HUES48 (cell line): ENCODE measurements around the gene ACTR2.

ENCODE experiments used
- H3K27ac ChIP-seq: one replicate; pipeline ENCODE4 v1.7.0; 2013; ENCODE audit warnings: low read depth, low read length, inconsistent platforms
- H3K27me3 ChIP-seq: 2 replicates; pipeline ENCODE4 v1.6.1; 2013; ENCODE audit warnings: mild to moderate bottlenecking, low read length; ENCODE audit not compliant: control insufficient read depth, insufficient read depth
- H3K36me3 ChIP-seq: 2 replicates; pipeline ENCODE4 v1.6.1; 2013; ENCODE audit warnings: low read length; ENCODE audit not compliant: control insufficient read depth, insufficient read depth
- H3K4me1 ChIP-seq: 2 replicates; pipeline ENCODE4 v1.6.1; 2013; ENCODE audit warnings: mild to moderate bottlenecking, low read length; ENCODE audit not compliant: control insufficient read depth, insufficient read depth
- H3K4me3 ChIP-seq: 2 replicates; pipeline ENCODE4 v1.5.1; 2013; ENCODE audit warnings: mild to moderate bottlenecking, low read depth, low read length
- H3K9ac ChIP-seq: 2 replicates; pipeline ENCODE4 v1.6.1; 2013; ENCODE audit warnings: mild to moderate bottlenecking, low read depth, low read length, moderate library complexity
- H3K9me3 ChIP-seq: 2 replicates; pipeline ENCODE4 v1.6.1; 2013; ENCODE audit warnings: low read length; ENCODE audit not compliant: control insufficient read depth, insufficient read depth

ACTR2 gene

DNA sequence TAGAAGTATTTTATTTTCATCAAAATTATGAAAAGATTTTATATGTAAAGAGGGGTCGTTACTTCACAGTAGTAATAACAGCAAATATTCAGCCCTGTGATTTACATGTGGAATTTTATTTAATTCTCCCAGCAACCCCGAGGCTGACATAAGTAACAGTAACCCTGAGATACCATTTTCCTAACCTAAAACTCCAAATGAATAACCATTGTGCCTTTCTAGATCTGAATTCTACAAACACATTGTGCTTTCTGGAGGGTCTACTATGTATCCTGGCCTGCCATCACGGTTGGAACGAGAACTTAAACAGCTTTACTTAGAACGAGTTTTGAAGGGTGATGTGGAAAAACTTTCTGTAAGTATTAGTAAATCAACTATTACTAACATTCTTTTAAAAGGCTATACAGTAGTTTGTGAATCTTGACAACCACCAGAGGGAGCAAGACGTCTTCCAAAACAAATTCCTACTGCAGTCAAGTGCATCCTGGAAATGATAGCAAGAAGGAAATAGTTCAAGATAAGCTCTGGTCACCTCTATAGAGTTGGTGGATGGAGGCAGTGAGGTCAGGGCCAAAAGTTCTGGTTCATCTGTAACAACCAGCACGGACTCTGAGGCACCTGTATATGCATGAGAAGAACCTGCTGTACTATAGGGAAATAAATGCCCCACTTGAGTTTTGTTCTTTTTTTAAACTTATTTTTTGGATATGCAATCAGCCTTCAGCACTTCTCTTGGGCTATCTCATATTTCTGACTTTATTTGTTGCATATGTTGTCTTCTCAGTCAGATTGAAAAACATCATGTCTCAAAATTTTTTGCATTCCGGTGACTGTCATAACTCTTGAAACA lies 37.4 kb downstream of the ACTR2 start:
- no peak overlapping the region for H3K4me3 ChIP-seq
- H3K9me3 ChIP-seq, result no peaks in the 10 kb centered on the region
- H3K27ac ChIP-seq, result no peak overlapping the region
- peaks cover 41% of the 10 kb centered on the region for H3K36me3 ChIP-seq
- peaks cover 5% of the 10 kb centered on the region for H3K27me3 ChIP-seq
- peaks cover 15% of the 10 kb centered on the region for H3K4me1 ChIP-seq
- no peak overlapping the region for H3K9ac ChIP-seq

DNA sequence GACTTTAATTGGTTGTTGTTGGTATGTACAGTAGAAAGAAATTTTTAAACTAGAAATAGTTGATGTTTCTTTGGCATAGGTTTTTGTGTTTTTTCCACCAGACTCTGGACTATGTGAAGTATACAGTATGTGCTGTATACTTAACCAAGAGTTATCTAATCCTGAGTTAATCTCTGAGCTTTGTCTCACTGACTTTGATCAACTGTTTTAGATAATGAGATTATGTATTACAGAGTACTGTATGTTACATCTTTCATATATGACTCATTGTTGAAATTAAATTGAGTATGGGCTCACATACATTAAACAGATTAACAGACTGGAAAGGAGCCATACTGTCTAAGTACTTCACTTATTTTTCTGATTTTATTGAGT lies 38.0 kb downstream of the ACTR2 start:
- Histone ChIP-seq H3K9me3 (no peaks in the 10 kb centered on the region), H3K9ac (no peak overlapping the region), H3K36me3 (peaks cover 41% of the 10 kb centered on the region), H3K4me1 (peaks cover 15% of the 10 kb centered on the region), H3K4me3 (no peak overlapping the region), H3K27me3 (peaks cover 7% of the 10 kb centered on the region), H3K27ac (no peak overlapping the region)

DNA sequence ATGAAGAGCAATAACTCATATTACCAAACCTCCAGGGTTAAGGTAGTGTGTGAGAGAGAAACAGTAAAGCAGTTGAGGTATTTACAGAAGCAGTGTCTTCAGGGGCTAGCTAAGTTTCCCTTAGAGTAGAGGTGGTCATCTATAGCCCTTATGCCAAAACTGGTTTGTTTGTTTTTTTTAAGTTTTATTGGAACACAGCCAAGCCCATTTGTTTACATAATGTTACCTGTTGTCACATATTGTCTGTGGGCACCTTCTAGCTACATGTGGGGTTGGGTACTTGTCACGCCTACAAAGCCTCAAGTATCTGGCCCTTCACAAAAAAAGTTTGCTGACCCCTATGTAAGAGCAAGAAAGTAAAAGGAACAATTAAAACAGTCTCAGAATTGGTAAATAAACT lies 39.4 kb downstream of the ACTR2 start:
- no peak overlapping the region for H3K9ac ChIP-seq
- H3K36me3 ChIP-seq, result peaks cover 31% of the 10 kb centered on the region
- no peaks in the 10 kb centered on the region for H3K9me3 ChIP-seq
- peaks cover 14% of the 10 kb centered on the region for H3K27me3 ChIP-seq
- peaks cover 15% of the 10 kb centered on the region for H3K4me1 ChIP-seq
- H3K4me3 ChIP-seq, result no peak overlapping the region
- no peak overlapping the region for H3K27ac ChIP-seq

DNA sequence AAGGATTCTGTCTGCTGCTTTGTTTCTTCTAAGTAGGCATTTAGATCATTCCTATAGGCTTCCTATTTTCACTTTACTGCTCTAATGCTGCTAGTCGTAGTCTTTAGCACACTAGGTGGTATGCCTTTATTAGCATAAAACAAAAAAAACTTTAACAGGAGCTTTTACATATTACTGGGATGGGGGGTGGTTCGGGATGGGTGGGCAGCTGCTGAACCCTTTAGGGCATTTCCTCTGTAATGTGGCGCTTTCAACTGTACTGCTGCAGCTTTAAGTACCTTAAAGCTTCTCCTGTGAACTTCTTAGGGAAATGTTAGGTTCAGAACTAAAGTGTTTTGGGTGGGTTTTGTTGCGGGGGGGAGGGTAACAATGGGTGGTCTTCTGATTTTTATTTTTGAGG lies 41.3 kb downstream of the ACTR2 start:
- H3K36me3 ChIP-seq, result peaks cover 34% of the 10 kb centered on the region
- peaks cover 15% of the 10 kb centered on the region for H3K4me1 ChIP-seq
- no peak overlapping the region; the same call in 1 of the 2 replicates for H3K4me3 ChIP-seq
- H3K9me3 ChIP-seq, result no peaks in the 10 kb centered on the region
- no peak overlapping the region for H3K9ac ChIP-seq
- peaks cover 32% of the 10 kb centered on the region for H3K27me3 ChIP-seq
- peak overlapping the region; percentile 31 for H3K27ac ChIP-seq

DNA sequence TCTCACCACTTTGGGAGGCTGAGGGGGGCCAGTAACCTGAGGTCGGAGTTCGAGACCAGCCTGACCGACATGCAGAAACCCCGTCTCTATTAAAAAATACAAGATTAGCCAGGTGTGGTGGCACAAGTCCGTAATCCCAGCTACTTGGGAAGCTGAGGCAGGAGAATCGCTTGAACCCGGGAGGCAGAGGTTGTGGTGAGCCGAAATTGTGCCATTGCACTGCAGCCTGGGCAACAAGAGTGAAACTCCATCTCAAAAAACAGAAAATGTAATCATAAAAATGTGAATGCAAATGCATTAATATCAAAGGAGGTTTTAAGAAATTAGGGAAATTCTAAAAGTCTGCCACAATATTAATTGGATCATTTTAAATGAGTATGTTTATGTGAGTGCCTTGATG lies 45.7 kb downstream of the ACTR2 start:
- Histone ChIP-seq H3K9me3 (no peaks in the 10 kb centered on the region), H3K27ac (no peak overlapping the region), H3K4me3 (no peak overlapping the region), H3K27me3 (peaks cover 72% of the 10 kb centered on the region), H3K9ac (no peak overlapping the region), H3K36me3 (peaks cover 9% of the 10 kb centered on the region; the same call in 1 of the 2 replicates), H3K4me1 (peaks cover 20% of the 10 kb centered on the region)

DNA sequence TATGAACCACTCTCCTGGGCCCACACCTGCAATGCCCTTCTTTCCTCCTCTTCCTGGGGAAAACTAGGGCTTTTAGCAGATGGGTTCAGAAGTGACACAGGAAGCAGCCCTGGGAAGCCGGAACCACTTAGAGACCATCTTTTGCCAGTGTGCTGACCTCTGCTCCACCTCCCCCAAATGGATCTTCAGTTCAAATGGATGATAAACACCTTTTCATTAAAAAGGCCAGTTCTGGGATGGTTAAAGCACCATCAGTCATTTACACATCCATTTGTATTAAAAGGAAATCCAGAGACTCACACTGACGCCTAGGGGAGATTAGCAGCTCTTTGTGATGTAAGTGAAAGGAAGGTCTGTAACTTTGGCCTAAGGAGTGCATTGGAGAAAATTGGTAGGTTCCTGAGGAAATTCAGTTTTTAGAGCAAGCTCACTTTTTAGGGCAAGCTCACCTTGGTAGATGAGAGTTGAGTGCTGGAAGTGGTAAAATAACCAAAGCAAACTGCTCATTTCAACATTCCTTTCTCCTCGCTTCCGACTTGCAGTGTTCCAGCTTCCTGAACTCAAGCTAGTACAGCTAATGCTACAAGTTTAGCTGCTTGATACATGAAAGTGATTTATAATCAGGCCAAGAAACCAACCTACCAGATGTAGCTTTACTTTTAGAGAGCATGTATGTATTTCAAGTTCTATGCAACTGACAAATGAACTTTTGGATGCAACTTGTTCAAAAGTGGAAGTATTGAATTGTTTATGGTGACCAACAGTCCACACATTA lies 47.7 kb downstream of the ACTR2 start:
- Histone ChIP-seq H3K27me3 (peaks cover 86% of the 10 kb centered on the region), H3K9ac (no peak overlapping the region), H3K4me1 (peaks cover 9% of the 10 kb centered on the region), H3K36me3 (peaks cover 9% of the 10 kb centered on the region; the same call in 1 of the 2 replicates), H3K9me3 (no peaks in the 10 kb centered on the region), H3K4me3 (no peak overlapping the region), H3K27ac (no peak overlapping the region)

DNA sequence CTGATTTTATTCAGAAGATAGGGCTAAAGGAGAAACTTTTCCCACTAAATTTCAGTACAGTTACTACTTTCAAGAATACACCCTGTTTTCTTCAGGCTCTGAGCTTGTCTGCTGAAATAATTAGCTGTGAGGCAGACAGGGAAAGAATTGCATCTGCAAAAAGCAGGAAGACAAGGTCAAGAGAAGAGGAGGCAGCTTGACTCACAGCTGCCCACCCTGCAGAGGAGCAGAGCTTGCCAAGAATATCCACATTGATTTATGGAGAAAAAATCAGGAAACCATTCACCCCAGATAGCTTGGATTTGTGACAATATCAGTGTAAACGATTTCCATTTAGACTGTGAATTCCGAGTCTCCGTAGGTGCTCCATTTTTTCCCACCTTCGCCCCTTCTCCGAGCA lies 49.0 kb downstream of the ACTR2 start:
- peaks cover 93% of the 10 kb centered on the region for H3K27me3 ChIP-seq
- H3K4me3 ChIP-seq, result no peak overlapping the region
- H3K9ac ChIP-seq, result no peak overlapping the region
- H3K36me3 ChIP-seq, result peaks cover 9% of the 10 kb centered on the region; the same call in 1 of the 2 replicates
- no peak overlapping the region for H3K27ac ChIP-seq
- peaks cover 10% of the 10 kb centered on the region for H3K4me1 ChIP-seq
- no peaks in the 10 kb centered on the region for H3K9me3 ChIP-seq

DNA sequence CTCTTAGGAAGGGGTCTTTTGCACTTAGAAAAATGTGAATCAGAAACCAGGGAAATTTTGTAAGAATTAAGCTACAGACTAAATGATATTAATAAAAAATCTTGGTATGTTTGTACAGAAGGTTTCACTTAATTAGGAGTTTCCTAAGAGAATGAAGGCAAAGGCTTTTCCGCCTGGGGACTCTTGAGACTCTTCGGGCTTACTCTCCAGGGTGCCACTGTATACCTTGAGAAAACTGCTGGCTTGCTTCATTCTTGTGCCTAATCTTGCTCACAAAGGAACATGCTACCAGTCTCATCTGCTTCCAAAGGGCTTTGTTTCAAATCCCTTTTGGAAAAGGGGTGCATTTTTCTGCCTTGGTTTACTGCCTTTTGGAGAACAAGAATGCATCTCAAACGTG lies 49.5 kb downstream of the ACTR2 start:
- peaks cover 94% of the 10 kb centered on the region for H3K27me3 ChIP-seq
- H3K36me3 ChIP-seq, result peaks cover 9% of the 10 kb centered on the region; the same call in 1 of the 2 replicates
- H3K4me3 ChIP-seq, result no peak overlapping the region
- no peak overlapping the region for H3K9ac ChIP-seq
- peak overlapping the region; percentile 24 for H3K27ac ChIP-seq
- H3K9me3 ChIP-seq, result no peaks in the 10 kb centered on the region
- peaks cover 14% of the 10 kb centered on the region for H3K4me1 ChIP-seq

DNA sequence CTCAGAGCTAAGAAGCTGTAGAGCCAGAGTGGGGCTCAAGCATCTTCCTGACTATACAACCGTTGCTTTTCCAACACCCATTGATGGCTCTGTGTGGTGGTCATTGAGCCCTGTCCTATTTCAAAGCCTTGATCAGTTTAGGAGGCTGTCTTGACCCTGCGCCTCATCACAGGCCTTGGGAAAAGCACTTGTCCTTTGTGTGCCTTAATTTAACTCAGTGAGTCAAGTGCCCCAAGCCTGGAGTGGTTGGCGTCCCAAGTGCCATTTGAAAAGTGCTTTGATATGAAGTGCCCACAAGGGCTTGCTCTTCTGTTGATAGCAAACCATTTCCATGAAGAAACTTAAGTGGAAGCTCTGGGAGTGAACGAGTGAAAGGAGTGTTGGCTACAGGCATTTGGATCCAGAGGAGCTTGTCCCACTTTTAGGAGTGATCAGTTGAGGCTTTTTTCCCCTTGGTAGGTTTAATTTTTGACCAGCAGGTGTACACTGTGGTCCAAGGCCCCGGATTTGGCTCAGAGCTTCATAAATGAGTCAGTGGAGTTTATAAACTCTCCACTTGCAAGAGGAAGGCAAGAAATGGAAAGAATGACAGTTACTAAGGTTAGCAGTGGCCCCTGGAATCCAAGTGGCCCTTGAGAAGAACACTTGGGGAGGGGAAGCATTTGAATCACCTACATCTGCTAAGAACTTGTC lies 50.3 kb downstream of the ACTR2 start:
- Histone ChIP-seq H3K36me3 (0 out of 2 replicates have a peak, but pooled peaks cover 1% of the 10 kb centered on the region), H3K9me3 (no peaks in the 10 kb centered on the region), H3K27me3 (peaks cover 94% of the 10 kb centered on the region), H3K9ac (no peak overlapping the region), H3K4me3 (no peak overlapping the region), H3K4me1 (peaks cover 19% of the 10 kb centered on the region), H3K27ac (no peak overlapping the region)

DNA sequence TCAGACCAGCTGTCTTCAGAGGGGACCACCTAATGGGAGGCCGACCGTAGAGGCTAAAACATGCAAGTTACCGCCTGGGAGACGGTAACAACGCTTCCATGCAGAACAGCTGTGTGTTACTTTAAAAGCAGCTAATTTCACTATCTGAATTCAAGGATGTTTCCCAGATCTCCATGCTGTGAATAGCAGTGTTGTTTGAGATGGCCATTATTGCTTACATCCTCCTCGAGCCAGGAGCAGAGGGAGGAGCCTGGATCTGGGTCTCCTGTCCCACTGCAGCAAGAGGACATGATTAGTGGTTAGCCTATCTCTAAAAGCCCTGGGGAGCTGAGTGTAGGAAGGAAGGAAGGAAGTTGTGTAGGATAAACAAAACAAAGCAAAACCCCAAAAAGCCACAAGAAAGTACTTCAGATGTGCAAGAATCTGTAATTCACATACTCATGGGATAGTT lies 50.9 kb downstream of the ACTR2 start:
- H3K36me3 ChIP-seq, result no peaks in the 10 kb centered on the region
- H3K9ac ChIP-seq, result no peak overlapping the region
- peaks cover 88% of the 10 kb centered on the region for H3K27me3 ChIP-seq
- H3K27ac ChIP-seq, result no peak overlapping the region
- no peak overlapping the region for H3K4me3 ChIP-seq
- no peaks in the 10 kb centered on the region for H3K9me3 ChIP-seq
- H3K4me1 ChIP-seq, result peaks cover 19% of the 10 kb centered on the region
